Cerebellar nuclear complex (tissue), 1 donor: Measurements from ENCODE around the gene DLGAP4.

Experiments used
- DNase-seq, 2 experiments: peaks; one replicate each; lab custom pipeline; 2025; lab: John Stamatoyannopoulos, UW

Gene DLGAP4

GRCh38 chr20:36275011-36275410, 31.1 kb upstream of the DLGAP4 start:
- DNase-seq: no peak

- DNase-seq: no peak
Measured at GRCh38 chr20:36275441-36276189, 30.5 kb upstream of the DLGAP4 start.

GRCh38 chr20:36277546-36277945, 28.6 kb upstream of the DLGAP4 start:
- DNase-seq: no peak

- DNase-seq: no peak
Measured at GRCh38 chr20:36279362-36279761, 26.8 kb upstream of the DLGAP4 start.

- DNase-seq: no peak
Measured at GRCh38 chr20:36279776-36280175, 26.4 kb upstream of the DLGAP4 start.

- DNase-seq: no peak
Measured at GRCh38 chr20:36281785-36282380, 24.3 kb upstream of the DLGAP4 start.

GRCh38 chr20:36284751-36285150, 21.4 kb upstream of the DLGAP4 start:
- DNase-seq: no peak

GRCh38 chr20:36285746-36286447, 20.2 kb upstream of the DLGAP4 start:
- DNase-seq: no peak

- DNase-seq: no peak
Measured at GRCh38 chr20:36297656-36298055, 8.5 kb upstream of the DLGAP4 start.

GRCh38 chr20:36298061-36298460, 8.1 kb upstream of the DLGAP4 start:
- no peak for DNase-seq

GRCh38 chr20:36298795-36299339, 7.3 kb upstream of the DLGAP4 start:
- DNase-seq: no peak

- no peak for DNase-seq
Measured at GRCh38 chr20:36299459-36299858, 6.7 kb upstream of the DLGAP4 start.

- no peak for DNase-seq
Measured at GRCh38 chr20:36301359-36302119, 4.6 kb upstream of the DLGAP4 start.

- DNase-seq: no peak
Measured at GRCh38 chr20:36303020-36303595, 3.0 kb upstream of the DLGAP4 start.

GRCh38 chr20:36303831-36304230, 2.3 kb upstream of the DLGAP4 start:
- DNase-seq: no peak

GRCh38 chr20:36304786-36305495, 1.2 kb upstream of the DLGAP4 start:
- no peak for DNase-seq

GRCh38 chr20:36306553-36307411, 643 bp downstream of the DLGAP4 start:
- no peak for DNase-seq

- no peak for DNase-seq
Measured at GRCh38 chr20:36307412-36308325, 1.5 kb downstream of the DLGAP4 start.

GRCh38 chr20:36308353-36308752, 2.2 kb downstream of the DLGAP4 start:
- DNase-seq: no peak
